ENCODE measurements around the gene TLR1. TPM values are rescaled to one million over a fixed set of nuclear protein-coding genes. Genes with fewer than 3 reads are reported as not detected.
A peak's percentile ranks its signal among the peaks of the same experiment; 100 is the strongest.
"Not testable (repeated sequence)": the region's sequence is repeated elsewhere in the genome, so short reads cannot be mapped to it uniquely, and the experiment has no call there.

The TLR1 gene
- total RNA-seq, 1 donor from 2014 or later: 3.2 TPM

DNA sequence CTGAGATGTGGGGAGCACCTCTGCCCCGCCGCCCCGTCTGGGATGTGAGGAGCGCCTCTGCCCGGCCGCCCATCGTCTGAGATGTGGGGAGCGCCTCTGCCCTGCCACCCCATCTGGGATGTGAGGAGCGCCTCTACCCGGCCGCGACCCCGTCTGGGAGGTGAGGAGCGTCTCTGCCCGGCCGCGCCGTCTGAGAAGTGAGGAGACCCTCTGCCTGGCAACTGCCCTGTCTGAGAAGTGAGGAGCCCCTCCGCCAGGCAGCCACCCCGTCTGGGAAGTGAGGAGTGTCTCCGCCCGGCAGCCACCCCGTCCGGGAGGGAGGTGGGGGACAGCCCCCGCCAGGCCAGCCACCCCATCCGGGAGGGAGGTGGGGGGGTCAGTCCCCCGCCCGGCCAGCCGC, 2.9 kb upstream of the TLR1 start:
- not testable (repeated sequence) for DNase-seq (ENCODE audit: low read depth)

DNA sequence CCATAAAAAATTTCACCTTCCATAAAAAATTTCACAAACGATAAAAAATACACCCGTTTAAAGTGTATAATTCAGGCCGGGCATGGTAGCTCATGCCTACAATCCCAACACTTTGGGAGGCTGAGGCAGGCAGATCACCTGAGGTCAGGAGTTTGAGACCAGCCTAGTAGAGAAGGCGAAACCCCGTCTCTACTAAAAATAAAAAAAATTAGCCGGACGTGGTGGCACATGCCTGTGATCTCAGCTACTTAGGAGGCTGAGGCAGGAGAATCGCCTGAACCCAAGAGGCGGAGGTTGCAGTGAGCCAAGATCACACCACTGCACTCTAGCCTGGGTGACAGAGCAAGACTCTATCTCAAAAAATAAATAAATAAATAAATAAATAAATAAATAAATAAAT, 1.7 kb upstream of the TLR1 start:
- DNase-seq (ENCODE audit: low read depth): not testable (repeated sequence)

DNA sequence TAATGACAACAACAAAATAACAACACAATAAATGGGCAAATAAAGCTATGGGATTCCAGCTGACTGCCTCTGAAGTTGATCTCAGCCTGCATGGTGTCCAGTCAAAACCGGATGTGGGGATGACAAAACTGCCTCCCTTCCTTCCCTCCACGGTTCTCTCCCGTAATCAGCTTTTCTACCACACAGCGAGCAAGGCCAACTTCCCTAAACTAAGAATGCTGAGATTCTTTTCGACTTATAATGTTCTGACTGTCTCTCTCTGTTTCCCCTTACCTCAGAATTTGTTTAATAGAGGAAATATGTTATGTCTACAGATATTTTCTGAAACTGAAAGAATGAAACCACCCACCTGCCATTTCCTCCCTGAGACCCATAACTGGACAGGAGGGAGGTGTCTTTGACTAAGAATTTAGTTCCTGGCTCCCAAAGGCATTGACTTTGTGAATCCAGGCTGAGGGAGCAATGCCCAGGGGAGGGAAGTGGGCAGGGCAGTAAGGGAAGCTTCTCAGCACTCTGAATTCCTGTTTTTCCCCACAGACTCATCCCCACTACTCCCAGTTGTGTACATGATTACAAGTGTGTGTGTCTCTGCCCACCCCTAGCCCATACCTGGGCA, 1.0 kb upstream of the TLR1 start:
- peak; percentile 42 for DNase-seq (ENCODE audit: low read depth)

DNA sequence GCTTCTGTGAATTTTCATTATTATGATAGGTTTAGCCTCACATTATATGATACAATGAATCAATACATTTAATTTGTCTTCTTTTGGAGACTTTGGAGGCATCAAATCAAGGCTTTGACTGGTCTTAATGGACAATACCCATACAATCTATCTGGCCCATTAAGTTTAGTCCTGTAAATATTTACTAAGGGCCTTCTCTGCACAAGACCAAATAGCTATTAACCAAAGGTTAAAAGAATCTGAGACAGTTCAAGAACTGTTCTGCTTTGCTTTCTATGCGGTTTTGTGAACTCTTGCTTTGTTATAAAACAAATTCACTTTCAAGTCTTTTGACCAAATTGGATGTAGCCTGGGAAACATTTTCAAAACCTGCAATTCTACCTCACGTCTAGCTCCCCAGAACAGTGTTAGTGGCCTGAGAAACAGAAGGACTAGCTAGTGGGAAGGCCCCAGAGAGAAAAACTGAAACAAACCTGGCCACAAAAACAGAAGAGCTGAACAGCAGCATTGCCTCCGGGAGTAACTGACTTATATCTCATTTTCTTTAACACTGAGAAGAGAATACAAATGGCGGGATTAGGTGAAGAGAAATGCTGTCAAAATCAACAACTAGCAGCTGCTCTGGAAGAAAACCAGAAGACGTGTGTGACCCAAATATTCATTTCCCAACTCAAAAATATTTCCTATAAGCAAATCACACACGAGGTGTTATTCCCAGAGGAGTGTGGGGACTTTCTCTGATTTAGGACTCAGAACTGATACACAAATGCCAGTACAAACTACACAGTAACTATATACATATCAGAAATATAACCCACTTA, 548 bp downstream of the TLR1 start:
- DNase-seq (ENCODE audit: low read depth): peak; percentile 21

DNA sequence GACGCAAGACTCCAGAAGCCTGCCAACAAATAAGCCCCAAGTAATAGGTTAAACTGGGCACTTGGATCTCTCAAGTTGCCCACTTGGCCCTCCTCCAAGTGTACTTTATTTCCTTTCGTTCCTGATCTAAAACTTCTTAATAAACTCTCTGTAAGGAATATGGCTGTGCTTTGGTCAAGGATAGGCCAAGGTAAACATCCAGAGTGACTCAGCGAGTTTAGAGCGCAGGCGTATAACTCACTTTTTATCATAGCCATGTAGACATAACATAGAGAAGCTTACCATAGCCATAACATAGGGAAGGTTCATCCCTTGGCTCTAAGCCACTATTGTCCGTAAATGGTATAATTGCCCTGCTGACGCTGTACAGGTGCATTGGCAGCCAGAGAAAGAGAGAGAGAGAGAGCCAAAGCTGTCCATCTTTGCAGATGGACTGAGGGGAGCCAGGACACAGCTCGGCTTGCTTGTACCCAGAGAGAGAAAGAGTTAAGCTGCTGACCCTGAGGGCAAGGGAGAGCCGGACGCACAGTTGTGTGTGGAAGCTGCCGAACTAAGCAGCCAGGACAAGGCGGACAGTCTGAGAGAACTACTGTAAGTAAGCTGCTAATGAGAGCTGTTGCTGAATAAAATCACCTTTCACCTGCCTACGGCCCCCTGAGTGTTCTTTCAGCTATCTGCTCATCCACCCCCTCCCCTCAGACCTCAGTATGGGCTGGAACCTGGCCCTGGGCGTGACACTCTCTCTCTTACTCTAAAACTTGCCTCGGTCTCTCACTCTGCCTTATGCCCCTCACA, 1.8 kb downstream of the TLR1 start:
- DNase-seq (ENCODE audit: low read depth): no peak

DNA sequence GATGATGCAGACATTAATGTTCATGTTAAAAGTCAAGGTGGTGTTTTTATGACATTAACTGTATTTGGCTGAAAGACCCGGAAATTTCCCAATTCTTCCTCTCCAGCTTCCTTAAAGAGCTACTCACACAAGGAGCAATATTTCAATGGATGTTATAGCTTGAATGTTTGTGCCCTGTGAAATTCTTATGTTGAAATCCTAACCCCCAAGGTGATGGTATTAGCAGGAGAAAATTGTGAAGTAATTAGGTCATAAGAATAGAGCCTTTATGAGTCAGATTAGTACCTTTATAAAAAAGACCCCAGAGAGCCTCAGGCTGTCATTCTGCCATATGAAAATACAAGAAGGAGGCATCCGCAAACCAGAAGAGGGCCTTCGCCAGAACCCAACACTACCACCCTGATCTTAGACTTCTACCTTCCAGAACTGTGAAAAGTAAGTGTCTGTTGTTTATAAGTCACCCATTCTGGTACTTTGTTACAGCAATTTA, 3.6 kb downstream of the TLR1 start:
- DNase-seq (ENCODE audit: low read depth): no peak

DNA sequence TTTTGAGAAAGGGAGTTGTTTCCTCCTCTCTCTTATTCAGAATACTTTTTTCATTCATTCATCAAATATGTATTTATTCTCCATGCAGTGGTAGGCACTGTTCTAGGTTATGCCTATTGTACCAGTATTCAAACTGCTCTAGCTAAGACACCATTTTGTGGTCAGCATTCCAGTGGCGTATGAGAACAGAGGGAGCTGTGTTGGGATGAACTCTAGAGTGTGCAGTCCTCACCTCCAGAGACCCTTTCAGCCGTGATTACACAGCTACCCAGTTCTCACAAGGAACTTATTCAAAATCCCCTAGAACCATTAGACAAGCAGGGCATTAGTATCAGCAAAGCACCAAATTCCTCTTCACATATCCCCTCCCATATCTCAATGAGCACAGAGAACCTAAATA, 4.2 kb downstream of the TLR1 start:
- DNase-seq (ENCODE audit: low read depth): no peak

DNA sequence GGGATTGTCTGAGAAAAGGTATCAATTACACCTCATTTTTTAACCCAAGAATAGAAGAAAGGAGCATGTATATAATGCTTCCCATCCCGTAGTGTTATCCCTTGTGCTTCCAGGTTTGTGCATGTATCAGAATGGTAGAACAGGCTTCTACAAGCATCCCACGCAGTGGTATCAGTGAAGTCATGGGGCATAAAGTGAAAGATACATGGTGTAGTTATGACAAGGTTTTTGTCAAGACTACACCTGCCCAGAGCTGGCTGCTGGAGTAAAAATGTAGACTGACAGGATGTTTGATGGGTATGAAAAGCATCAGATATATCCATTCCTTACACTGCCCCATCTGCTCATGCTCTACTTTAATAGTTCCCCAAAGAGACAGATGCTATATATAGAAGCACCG, 9.5 kb downstream of the TLR1 start:
- DNase-seq (ENCODE audit: low read depth): no peak

DNA sequence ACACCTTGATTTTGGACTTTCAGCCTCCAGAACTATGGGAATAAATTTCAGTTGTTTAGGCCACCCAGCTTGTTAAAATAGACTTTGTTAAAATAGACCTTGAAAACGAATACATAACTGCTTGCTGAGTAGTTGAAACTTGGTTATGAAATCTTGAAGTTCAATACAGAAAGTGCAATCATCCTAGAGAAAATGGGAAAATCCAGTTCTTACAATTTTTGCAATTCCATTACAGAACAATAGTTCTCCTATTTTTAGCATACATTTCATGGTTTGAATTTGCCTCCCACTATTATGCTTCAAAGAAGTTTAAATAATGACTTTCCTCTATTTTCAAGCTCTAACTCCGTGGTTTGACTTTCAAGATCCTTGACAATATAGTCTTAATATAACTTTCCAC, 10.5 kb downstream of the TLR1 start:
- DNase-seq (ENCODE audit: low read depth): no peak

DNA sequence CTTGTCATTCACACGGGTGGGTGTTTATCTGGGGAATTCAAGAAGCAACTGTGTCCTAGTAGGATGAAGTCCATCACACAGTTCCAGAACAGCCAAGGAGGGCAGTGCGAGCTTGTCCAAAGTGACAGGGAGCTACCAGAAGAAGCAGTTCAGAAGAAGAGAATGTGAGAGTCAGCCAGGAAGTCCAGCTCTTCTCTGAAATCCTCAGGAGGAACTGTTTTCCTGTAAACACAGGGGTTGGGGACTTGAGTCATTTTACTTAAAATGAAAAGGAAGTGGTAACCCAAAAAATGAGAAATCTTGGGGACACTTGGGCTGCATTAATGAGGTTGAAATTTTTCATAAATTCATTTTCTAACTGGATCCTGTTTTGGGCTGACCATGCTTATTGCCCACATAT, 13.6 kb downstream of the TLR1 start:
- DNase-seq (ENCODE audit: low read depth): no peak

DNA sequence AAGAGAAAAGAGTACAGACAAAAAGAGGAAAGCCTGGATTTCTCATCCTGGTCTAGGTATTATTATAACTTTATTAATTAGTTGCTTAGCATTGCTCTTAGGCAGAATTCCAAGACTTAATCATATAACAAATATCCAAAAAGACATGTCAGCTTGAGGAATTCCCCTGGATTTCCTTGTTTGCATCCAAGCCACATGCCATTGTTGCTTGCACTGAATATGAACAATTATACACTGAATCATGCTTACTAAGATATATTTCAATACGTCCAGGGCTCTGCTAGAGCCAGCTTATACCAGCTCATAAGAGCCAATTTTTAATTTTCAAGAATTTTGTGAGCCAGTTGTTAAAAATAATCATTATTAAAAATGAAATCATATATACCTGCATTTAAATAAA, 16.3 kb downstream of the TLR1 start:
- DNase-seq (ENCODE audit: low read depth): no peak

DNA sequence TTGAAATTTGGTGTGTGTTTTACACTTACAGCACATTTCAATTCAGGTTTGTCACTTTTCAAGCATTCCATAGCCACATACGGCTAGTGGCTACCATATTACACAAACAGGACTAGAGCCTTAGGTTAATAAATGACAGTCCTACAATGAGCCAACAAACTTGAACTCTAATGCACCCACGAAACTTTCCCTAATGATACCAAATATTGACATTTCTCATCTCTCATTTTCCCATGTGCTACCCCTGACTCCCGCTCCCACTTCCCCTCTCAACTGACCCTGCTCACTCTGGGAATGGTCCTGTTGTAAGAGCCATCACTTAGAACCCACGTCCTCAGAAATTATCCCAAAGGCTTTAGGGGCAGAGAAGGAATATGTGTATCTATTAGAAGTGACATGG, 16.9 kb downstream of the TLR1 start:
- DNase-seq (ENCODE audit: low read depth): no peak

DNA sequence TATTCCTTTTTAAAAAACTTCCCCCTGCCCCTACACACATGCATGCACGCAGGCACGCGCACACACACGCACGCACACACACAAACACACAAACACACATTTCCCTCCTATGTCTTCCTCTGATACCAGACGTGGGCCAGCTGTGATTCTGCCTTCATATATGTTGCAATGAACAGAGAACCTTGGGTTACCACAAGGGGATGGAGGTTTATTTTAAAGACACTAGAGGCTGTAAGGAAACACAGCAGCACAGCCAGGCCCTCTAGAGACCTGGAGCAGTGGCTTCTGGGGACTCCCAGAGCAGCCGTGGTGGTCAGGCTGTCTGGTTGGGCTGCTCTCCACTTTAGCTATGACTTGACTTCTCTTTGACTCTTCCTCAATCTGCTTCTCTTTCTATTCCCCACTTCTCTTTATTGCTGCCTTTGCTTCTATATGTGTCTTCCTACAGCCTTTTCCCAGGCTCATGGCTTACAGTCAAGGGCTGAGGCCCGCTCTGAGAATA, 18.6 kb downstream of the TLR1 start:
- DNase-seq (ENCODE audit: low read depth): no peak

DNA sequence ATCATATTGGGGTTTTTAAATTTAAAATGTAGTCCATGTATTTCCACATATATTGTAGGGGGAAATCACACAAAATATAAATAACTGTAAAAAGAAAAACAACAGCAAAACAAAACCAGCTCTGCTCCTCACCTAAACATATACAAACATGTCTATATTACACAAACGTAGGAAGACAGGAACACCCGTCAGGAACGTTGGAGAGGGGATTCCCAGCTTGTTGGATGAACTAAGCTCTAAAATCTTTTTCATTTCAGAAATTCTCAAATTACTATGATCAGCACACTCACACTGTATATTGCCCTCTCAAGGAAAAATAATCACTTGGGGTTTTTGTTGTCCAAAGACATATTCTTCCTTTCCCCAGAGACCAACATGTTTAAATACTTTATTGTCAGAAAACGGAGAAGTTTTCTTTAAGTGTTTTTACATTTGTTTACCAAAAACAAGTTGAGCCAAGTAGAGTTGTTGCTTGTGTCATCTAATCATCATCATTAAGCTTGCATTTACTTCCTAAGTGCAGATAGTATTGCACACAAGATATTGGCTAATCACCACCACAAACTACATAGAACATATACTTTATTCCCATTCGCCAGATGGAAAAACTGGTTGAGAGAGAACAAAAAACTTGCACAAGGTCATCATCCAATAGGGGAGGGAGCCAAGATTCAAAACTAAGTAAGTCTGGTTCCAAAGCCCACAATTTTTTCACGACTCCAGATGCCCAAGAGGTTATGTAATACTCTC, 19.4 kb downstream of the TLR1 start:
- DNase-seq (ENCODE audit: low read depth): no peak

DNA sequence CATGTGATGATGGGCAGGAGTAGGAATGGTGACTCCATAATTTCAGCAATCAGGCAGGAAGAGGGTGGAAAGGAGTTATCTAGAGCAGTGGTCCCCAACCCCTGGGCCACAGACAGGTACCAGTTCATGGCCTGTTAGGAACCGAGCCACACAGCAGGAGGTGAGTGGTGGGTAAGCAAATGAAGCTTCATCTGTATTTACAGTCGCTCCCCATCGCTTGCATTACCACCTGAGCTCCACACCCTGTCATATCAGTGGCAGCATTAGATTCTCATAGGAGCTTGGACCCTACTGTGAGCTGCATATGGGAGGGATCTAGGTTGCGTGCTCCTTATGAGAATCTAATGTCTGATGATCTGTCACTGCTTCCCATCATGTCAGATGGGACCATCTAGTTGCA, 20.4 kb downstream of the TLR1 start:
- no peak for DNase-seq (ENCODE audit: low read depth)

DNA sequence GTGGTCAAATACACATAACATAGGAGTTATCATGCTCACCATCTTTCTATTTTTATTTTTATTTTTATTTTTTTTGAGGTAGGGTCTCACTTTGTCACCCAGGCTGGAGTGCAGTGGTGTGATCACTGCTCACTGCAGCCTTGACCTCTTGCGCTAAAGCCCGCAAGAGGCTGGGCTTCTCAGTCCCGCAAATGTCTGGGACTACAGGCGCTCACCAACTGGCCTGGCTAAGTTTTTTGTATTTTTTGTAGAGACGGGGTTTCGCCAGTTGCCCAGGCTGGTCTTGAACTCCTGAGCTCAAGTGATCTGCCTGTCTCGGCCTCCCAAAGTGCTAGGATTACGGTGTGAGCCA, 21.5 kb downstream of the TLR1 start:
- DNase-seq (ENCODE audit: low read depth): no peak

DNA sequence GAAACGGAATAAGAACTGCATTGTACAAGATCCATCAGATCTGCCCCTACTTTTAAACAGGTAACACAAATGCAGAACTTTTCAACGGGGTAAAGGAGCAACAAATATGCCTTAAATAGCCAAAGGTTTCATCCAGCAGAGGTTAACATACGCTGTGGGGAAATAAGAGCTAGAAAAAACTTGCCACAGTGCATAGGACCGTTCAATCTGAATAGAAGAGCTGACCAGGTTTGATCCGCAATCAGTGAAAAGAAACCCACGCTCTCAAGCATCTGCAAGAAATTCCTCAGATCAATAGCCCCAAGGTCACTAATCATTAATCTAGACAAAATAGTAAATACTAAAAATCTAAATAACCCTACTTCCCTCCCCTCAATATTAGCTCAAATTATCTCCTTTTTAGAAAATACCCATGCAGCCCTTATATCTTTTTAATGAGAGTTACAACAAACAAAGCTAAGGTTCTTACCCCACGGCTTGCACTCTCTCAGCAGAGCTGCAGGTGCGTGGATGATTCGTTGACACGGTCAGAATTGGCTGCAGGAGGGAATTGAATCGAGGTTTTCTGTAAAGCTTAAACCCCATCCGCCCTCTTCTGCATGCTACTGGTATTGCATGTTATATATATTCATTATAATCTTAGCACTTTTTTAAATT, 22.0 kb downstream of the TLR1 start, which contains the start of gene TLR10:
TSS of gene TLR10 (minus strand) at position 539 of the 657 bp plus-strand sequence. CDS start 7,400 bp downstream, outside the sequence.
- DNase-seq (ENCODE audit: low read depth): peak; percentile 53

DNA sequence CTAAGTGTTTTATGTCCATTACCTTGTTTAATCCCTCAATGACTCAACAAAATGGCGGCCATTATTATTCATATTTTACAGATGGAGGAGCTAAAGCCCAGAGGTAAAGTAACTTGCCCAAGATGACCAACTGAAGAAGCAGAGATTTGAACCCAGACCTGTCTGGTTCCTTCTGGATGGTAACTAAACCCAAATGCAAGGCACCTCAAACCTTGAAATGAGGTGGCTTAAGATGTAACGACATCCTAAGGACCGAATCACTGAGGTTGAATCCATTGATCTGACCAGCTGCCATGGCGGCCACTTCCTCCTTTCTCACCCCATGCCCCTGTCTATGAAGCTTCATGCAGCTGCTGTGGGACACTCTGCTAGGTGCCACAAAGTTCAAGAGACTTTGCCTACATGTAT, 22.7 kb downstream of the TLR1 start:
- no peak for DNase-seq (ENCODE audit: low read depth)

DNA sequence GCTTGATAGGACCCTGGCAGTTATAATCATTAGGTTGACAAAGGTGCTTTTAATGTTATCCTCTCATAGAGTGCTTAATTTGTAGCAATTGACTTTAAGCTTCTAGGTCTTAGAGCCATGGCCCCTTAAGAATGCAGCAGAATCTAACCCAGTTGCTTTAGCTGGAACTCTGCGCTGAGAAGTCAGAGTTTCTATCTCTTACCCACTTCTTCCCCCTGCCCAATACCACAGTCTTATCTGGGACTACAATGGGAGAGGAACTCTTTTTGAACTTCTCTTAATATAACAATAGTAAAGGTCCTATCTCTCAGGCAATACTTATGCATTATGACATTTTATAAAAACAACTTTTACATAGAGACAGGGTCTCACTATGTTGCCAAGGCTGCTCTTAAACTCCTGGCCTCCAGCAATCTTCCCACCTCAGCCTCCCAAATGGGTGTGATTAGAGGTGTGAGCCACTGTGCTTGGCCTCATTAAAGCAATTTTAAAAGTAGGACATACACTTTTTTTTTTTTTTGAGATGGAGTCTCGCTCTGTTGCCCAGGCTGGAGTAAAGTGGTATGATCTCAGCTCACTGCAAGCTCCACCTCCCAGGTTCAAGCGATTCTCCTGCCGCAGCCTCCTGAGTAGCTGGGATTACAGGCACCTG, 23.6 kb downstream of the TLR1 start:
- no peak for DNase-seq (ENCODE audit: low read depth)

DNA sequence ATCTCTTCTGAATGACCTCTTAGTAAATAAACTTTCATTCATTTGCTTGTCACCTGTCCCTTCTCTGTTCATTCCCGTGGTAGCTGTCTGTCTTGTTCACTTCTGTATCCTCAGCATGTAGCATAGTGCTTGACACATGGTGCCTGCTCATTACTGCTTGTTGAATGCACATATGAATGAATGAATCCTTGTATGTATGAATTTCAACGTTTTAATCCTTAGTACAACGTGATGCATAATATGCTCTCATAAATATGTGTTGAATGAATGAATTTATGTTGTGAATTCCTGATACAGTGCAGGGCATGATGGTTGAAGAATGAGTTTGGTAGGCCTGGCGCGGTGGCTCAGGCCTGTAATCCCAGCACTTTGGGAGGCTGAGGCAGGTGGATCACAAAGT, 24.8 kb downstream of the TLR1 start:
- no peak for DNase-seq (ENCODE audit: low read depth)
